Adrenal gland (tissue), 5 donors: ENCODE data around the gene RMI1.

Source experiments
- POLR2A ChIP-seq, 2 donors: fragments of 450-650 bp; IDR thresholded peaks; one replicate each; pipeline ENCODE4 v1.6.1; 2017; ENCODE audit warnings: antibody characterized with exemption in 2 of 2, mild to moderate bottlenecking in 2 of 2, moderate library complexity in 1 of 2
- TF ChIP-seq, protein P1 (sequence below), 6 experiments: fragments of 450-650 bp in 4 of 6; fragments of 200-600 bp in 2 of 6; sonication (generic) in 1 of 6; IDR thresholded peaks; 1 replicate in 5 of 6; 2 replicates in 1 of 6; pipeline versions ENCODE4 v1.5.1 to v1.8.0; 2016 to 2021; ENCODE audit warnings: antibody characterized with exemption in 6 of 6, mild to moderate bottlenecking in 2 of 6, moderate library complexity in 1 of 6
- donor health status: DM: no; HTN: no; CAD: no.

DNA sequence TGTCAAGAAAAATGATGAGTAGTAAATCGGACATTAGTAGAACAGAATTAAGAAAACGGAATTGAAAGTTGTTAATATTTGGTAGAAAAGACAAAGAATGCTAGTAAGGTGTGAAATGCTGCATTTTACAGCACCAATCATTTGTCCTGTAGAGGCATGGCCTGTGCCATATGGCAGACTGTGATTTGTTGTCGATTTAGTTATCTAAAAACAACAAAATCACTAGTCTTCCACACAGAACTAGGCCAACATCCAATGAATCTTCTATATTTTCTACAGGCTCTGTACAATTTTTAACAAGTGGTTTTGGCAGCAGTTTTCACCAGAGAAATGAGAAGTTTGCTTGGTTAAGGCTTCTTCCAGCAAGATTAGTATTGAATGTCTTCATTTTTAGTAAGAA lies 11.0 kb upstream of the RMI1 start:
- TF ChIP-seq, protein P1, sequence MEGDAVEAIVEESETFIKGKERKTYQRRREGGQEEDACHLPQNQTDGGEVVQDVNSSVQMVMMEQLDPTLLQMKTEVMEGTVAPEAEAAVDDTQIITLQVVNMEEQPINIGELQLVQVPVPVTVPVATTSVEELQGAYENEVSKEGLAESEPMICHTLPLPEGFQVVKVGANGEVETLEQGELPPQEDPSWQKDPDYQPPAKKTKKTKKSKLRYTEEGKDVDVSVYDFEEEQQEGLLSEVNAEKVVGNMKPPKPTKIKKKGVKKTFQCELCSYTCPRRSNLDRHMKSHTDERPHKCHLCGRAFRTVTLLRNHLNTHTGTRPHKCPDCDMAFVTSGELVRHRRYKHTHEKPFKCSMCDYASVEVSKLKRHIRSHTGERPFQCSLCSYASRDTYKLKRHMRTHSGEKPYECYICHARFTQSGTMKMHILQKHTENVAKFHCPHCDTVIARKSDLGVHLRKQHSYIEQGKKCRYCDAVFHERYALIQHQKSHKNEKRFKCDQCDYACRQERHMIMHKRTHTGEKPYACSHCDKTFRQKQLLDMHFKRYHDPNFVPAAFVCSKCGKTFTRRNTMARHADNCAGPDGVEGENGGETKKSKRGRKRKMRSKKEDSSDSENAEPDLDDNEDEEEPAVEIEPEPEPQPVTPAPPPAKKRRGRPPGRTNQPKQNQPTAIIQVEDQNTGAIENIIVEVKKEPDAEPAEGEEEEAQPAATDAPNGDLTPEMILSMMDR (IDR thresholded peaks at IDR 0.05) = no peak
- no peak for TF ChIP-seq POLR2A (IDR thresholded peaks at IDR 0.05)
